Germinal center (tissue), 1 donor: ENCODE results near the gene CEP43.

Experiments
- DNase-seq: peaks from one replicate; pipeline ENCODE4 v3.0.0; 2012; ENCODE audit warnings: mixed read lengths, low spot score

Gene CEP43

DNA sequence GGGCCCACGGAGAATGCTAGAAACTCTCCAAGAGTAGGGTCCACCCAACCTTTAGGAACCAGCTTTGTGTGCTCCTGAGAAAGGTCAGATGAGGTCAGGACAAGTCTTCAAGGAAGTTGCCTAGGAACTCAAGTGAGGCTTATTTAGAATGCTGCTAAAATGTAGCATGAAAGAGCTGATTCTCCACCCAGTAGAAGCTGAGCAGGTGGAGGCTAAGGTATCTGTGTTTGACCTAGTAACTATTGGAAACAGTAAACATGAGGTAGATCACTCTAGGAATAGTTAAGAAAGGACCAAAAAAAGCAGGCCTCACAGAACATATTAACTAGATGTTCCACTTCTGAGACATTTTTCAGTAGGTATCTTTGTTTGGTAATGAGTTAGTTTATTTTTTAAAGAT lies 13.9 kb downstream of the CEP43 start:
- no peak for DNase-seq

DNA sequence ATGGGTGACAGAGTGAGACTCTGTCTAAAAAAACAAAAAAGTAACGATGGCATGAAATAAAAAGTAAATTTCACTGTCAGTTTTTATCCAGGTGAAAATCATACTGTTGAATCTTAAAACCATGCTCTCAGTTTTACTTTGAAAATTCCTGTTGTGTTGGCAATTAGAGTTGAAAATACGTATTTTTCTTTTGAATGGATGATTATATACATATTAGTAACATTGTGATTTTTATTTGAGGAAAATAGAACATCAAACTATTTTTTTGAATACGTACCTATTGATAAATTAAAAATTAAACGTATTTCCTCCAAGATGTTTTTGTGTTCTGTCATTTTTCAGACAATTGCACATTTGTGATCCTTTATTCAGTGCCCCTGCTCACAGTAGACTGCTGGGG lies 14.7 kb downstream of the CEP43 start:
- DNase-seq: no peak

DNA sequence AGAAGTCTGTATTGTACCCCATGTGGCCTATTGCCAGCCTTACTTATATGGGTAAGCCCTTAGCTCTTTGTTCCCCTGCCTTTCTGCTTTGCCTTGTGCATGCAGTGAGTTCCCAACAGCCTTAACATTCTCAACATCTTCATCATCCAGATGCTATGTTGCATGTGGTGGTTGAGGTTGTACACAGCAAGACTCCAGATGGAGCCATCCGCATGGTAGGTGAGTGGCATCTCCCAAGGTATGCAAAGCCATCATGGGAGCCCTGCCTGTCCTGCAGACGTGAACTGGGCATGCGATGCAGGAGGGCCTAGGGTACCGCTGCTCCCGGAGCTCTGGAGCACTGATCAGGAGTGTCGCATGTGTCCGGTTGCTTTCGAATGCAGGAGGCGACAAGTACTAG lies 16.1 kb downstream of the CEP43 start:
- DNase-seq: no peak

DNA sequence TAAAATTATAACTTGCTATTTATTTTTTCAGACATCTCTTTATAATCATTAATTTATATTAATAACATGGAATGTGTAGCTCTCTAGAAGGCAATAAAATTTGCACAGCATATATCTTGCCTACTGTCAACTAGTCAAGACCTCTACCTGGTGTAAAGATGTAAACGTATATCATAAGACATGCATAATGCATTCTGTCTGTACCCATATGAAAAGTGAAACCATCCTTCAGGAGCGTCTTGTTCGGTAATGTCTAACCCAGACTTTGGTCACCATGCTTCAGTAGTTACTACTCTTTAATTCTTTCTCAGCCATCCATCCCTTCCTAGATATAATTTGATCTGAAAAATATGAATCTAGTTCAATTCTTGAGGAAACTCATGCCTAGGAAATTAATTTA lies 21.0 kb downstream of the CEP43 start:
- peak; percentile 10 for DNase-seq

DNA sequence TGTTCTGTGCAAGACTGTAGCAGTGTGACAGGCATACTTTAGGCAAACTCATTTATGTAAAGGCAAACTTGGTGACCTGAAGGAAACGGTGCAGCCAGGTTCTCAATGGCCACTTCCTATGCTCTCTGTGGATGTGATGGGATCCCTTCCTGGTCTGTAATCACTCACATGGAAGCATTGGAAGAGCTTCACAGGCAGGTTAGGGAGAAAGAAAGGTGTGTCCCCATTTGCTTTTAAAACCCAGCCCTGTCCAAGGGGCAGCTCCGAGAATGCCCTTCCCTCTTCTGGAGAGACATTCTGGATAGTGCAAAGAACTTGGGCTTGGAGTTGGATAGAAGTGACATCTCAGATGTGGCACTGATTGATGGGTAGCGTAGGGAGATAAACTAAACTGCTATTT lies 28.1 kb downstream of the CEP43 start:
- DNase-seq: no peak

DNA sequence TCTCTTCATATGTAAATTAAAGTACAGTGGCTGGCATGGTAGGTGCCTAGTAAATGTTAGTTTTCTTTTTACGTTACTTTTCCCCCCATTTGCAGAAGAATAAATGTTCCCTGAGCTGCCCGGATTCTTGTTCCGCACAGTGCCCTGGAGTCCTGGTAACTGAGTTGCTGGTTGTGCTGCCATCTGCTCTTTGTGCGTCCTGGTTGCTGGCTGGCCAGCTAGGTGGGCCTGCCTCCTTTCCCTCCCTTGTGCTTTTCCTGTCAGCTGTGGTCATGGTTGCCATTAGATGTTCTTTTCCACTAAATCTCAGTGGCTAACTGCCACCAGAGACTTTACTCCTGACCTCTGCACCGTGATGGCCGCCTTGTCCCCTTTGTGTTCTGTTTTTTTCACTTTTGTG lies 28.6 kb downstream of the CEP43 start:
- DNase-seq: no peak

DNA sequence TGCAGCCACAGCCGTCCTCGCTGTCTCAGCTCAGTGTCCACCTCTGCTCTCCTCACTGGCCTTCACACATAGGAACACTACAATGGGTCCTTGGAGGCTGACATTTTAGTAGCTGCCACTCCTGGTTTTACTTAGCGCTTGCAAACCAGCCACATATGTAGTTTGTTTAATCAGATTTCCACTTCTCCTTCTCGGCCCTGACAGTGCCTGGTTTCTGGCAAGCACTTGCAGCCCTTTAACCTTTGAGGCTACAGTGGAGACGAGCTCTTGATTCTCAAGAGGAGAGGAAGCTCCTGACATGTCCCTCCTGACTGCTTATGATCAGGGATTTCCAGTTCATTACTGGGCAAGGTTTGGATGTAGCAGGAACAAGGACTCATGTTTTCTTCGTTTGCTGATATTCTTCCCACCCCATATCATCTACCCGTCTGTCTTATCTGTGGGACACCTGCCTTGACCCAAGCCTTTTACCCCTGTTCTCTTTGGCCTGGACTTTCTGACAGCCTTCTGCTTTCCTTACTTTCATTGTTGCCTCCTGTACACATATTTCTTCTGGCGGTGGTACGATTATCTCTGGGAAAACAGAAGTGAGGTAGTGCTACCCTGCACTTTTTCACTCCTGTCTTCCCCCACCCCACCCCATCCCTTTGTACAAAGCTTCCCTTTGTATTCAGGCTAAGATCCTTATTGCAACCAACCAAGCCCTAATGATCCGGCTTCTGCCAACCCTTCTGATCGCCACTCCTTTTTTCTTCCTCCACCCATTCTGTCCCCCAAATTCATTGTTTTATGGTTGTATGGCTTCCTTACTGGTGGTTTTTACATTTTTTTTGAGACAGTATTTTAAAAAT lies 31.2 kb downstream of the CEP43 start:
- DNase-seq: no peak

DNA sequence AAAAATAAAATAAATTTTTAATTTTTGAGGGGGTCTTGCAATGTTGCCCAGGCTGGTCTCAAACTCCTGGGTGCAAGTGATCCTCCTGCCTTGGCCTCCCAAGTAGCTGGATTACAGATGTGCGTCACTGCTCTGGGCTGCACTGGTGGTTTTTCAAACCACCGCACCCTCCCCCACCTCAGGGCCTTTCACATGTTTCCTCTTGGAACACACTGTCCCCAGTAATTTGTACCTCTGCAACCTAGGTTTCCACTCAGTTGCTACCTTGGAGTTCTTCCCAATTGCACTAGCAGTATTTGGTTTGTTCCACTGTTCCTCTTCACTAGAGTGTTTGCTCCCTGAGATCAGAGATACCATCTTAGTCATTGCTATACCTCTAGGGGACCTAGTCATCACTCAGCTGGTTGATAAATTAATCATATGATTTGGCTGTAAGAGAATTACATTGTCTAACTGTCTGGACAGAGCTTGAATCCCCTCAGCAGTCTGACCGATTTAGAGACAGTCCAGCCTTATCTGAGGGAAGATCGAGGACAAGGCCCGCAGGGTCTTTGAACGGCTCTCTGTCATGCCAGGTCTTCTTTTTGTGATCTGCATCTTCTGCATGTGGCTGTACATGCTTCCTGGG lies 32.0 kb downstream of the CEP43 start:
- no peak for DNase-seq

DNA sequence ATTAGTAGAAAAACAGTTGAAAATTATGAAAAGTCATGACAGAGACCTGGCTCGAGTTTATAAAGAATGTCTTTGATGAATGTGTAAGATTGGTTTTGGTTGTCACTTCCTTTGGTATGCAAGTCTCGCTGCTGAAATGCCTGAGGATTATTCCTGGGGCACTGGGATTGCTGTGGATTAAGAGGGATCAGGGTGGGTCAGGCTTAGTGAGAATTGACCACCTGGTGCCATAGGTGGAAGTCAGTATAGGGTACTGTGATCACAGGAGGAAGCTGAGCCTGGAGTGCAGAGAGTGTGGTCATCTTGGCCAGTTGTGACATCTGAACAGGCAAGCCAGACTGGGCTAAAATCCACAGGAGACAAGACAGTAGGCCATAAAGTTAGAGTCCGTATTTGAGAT lies 34.9 kb downstream of the CEP43 start:
- DNase-seq: no peak

DNA sequence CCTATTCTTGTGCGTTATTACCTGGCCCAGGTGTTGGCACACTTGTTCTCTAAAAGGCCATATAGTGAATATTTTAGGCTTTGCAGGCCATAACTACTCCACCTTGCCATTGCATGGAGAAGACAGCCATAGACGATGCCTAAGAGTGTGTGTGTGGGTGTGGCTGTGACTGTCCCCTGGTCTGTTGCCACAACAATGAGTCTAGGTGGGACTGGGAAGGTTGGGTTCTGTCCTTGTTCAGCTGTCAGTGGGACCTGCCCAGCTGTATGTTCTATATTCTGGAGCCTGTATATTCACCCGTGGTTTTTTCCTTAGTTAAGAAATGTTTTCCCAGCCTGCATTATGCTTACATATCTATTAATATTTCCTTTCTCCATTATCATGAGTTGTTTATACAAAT lies 38.6 kb downstream of the CEP43 start:
- DNase-seq: no peak

DNA sequence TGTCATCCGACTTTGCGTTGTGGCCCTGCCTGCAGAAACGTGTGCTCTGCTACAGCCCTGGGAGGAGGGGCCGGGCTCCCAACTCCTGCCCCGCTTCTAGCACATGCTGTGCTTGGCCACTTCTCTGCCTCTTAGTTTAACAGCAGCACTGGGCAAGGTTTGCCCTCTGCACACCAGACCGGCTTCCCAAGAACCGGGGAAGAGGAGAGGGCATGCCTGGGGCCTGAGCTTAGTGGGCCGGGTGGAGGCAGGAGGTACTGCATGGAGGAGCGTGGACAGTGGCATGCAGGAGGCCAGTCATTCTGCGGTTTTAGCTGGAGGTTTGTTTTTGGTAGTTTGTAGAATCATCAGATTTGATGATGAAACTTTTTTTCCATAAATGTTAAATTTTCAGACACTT lies 45.5 kb downstream of the CEP43 start:
- no peak for DNase-seq

DNA sequence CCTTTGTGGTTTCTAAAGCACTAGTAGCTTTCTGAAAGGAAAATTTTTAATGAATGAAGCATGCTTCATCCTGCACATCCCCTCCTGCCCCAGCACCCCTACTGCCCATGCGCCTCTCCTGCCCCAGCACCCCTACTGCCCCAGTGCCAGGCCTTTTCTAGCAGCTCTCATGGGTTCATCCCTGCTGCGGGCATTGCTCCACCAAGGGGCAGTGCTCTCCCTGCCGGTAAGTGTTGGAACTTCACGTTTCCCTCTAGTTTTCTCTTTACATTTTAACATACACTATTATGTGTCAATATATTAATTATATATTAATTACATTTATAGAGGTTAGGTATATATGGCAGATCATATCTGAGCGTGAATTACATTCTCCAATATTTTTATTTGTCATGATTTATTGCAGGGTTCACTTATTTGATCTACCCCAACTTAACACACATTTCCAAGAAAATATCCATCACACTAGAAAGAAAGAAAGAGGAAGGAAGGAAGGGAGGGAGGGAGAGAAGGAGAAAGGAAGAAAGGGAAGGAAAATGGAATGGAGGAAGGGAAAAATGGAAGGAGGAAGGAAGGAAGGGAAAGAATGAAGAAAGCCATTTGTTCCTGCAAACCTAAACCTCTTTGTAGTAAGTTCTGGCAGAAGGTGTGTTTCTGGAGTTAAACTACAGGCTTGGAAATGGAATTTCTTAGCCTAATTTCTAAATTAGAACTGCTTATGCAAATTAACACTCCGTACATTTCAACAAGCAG lies 46.8 kb downstream of the CEP43 start:
- DNase-seq: no peak

DNA sequence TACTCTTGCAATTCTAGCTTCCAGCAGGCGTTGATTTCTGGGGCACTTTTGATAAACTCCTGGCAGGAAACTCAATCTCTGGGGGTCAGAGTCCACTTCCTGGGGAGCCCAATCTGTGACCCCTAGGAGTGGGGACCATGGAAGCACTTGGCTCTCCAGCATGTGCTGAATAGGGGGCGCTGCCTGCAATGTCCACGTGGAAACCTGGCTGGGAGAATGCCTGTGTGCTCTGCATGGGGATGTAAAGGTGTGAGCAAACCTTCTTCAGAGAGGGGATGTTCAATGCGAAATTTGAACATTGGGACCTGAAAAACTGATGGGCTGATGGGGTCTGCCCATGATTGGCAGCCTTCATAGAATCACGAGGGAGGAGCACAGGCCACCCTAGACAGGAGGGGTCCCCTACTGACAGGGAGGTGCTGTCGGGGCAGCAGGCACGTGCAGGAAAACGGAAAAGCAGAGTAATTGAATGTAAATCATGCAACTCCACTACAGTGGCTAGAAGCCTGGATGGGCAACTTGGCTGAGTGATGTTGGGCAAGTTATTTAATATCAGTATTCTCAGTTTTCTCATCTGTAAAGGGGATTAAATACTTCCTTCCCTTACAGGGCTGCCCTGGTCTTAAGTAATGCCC lies 47.8 kb downstream of the CEP43 start:
- DNase-seq: peak; percentile 27

DNA sequence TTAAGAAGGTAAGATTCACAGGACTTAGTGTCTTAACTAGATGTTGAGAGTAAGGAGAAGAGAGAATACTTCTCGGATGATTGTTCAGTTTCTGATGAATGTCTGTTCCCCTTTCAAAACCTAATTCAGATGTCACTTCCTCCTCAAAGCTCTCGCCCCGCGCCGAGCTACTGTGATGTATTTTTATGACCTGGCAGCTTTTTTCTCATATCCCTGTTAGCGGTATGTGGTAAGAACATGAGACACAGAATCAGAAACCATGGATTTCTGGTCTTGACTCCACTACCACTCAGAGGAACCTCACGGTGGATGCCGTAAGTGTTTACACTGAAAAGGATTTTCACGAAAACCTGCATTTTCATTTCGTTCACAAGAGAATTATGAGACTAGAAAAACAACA lies 48.4 kb downstream of the CEP43 start:
- peak; percentile 69 for DNase-seq
